GM12878 (cell line): ENCODE measurements around the gene DEGS2. TPM values are rescaled to one million over a fixed set of nuclear protein-coding genes. Genes with fewer than 3 reads are reported as not detected.

Experiments
- ATAC-seq: fragments of 200-7000 bp; cut with Tn5 transposase; 3 replicates; pipeline ENCODE4 v1.9.1; 2020; ENCODE audit warnings: mild to moderate bottlenecking, moderate library complexity
- BruUV-seq: library from RNA; stranded (reverse); fragments of 400-500 nt; replicated peaks from 2 replicates; lab custom pipeline; 2021; lab: Mats Ljungman, UMichigan
- CTCF ChIA-PET: fragments of 300-600 bp; sonication (Branson Sonifier 250); formaldehyde crosslinking; extraction: SDS; loops from one replicate; lab custom pipeline; 2021; ENCODE audit warnings: inconsistent platforms; lab: Yijun Ruan, JAX
- POLR2A ChIA-PET: fragments of 350-600 bp; formaldehyde crosslinking; extraction: SDS; loops from one replicate; lab custom pipeline; 2021; ENCODE audit warnings: inconsistent platforms; lab: Charles Lee
- RAD21 ChIA-PET: fragments of 300-600 bp; sonication (Branson Sonifier 250); formaldehyde crosslinking; loops from one replicate; lab custom pipeline; 2023; ENCODE audit warnings: antibody characterized with exemption; ENCODE audit not compliant: unreplicated experiment; lab: Charles Lee
- SMC1A ChIA-PET: fragments of 300-600 bp; sonication (Branson Sonifier 250); formaldehyde crosslinking; loops from one replicate; lab custom pipeline; 2023; ENCODE audit not compliant: unreplicated experiment, uncharacterized antibody; lab: Charles Lee
- DNase-seq: peaks from one replicate; pipeline ENCODE4 v3.0.0-alpha.2; 2011; ENCODE audit warnings: low read depth, low spot score
- FAIRE-seq: peaks from 3 replicates; lab custom pipeline; 2011; peaks lifted over from hg19 to GRCh38; lab: Jason Lieb, UNC
- H2AFZ ChIP-seq: 2 replicates; pipeline ENCODE4 v1.6.0; 2011; ENCODE audit warnings: low read depth, low read length, control low read depth; ENCODE audit not compliant: control insufficient read depth
- H3K27ac ChIP-seq: 2 replicates; pipeline ENCODE4 v1.5.1; 2011; ENCODE audit warnings: control low read depth; ENCODE audit not compliant: control insufficient read depth, insufficient read depth
- H3K27me3 ChIP-seq, 2 experiments: replicated peaks in 1 of 2; 2 replicates each; pipeline versions ENCODE4 v1.6.0 to v1.6.1; 2011; ENCODE audit warnings: low read length in 1 of 2; ENCODE audit not compliant: control insufficient read depth in 2 of 2, insufficient read depth in 2 of 2
- H3K36me3 ChIP-seq, 2 experiments: 2 replicates each; pipeline ENCODE4 v1.5.1; 2011; ENCODE audit warnings: low read length in 1 of 2; ENCODE audit not compliant: control insufficient read depth in 2 of 2, insufficient read depth in 2 of 2
- H3K4me1 ChIP-seq: 2 replicates; pipeline ENCODE4 v1.6.1; 2011; ENCODE audit warnings: mild to moderate bottlenecking, low read length, moderate library complexity, mixed read lengths; ENCODE audit not compliant: control insufficient read depth, insufficient read depth
- H3K4me2 ChIP-seq: 2 replicates; pipeline ENCODE4 v1.6.0; 2011; ENCODE audit warnings: control low read depth; ENCODE audit not compliant: control insufficient read depth, insufficient read depth
- H3K4me3 ChIP-seq: fragments of 200-600 bp; sonication (generic); 2 replicates; pipeline ENCODE4 v1.5.1; 2016
- H3K79me2 ChIP-seq: 2 replicates; pipeline ENCODE4 v1.6.0; 2011; ENCODE audit warnings: low read length; ENCODE audit not compliant: control insufficient read depth, insufficient read depth
- H3K9ac ChIP-seq: 2 replicates; pipeline ENCODE4 v1.8.0; 2011; ENCODE audit warnings: low read length, control low read depth, mixed read lengths; ENCODE audit not compliant: control insufficient read depth, insufficient read depth
- H3K9me3 ChIP-seq: replicated peaks from 3 replicates; pipeline ENCODE4 v1.5.1; 2011; ENCODE audit warnings: mild to moderate bottlenecking, low read length; ENCODE audit not compliant: control insufficient read depth, insufficient read depth
- H4K20me1 ChIP-seq: 2 replicates; pipeline ENCODE4 v1.6.0; 2011; ENCODE audit not compliant: control insufficient read depth, insufficient read depth
- ASH2L ChIP-seq: fragments of 300-600, 200-600 bp; sonication (generic); IDR thresholded peaks from 2 replicates; pipeline ENCODE4 v1.6.1; 2017; ENCODE audit warnings: low read depth, mild to moderate bottlenecking, borderline replicate concordance
- BCL3 ChIP-seq: IDR thresholded peaks from 2 replicates; pipeline ENCODE4 v1.6.1; 2011; ENCODE audit warnings: borderline replicate concordance, low read depth, mild to moderate bottlenecking, moderate library complexity, low read length; ENCODE audit not compliant: insufficient read depth, poor library complexity, severe bottlenecking
- ELK1 ChIP-seq: IDR thresholded peaks from 2 replicates; pipeline ENCODE4 v1.6.1; 2012; ENCODE audit warnings: low read depth, low read length, improper control_type of control experiment
- IRF5 ChIP-seq: fragments of 450-650 bp; IDR thresholded peaks from 2 replicates; pipeline ENCODE4 v1.6.1; 2017; ENCODE audit warnings: borderline replicate concordance
- LARP7 ChIP-seq: fragments of 450-650 bp; IDR thresholded peaks from 2 replicates; pipeline ENCODE4 v1.6.1; 2017; ENCODE audit warnings: mild to moderate bottlenecking
- MYC ChIP-seq: IDR thresholded peaks from 2 replicates; pipeline ENCODE4 v1.6.1; 2011; ENCODE audit warnings: mild to moderate bottlenecking, low read length, moderate library complexity, inconsistent platforms; ENCODE audit not compliant: insufficient read depth, insufficient replicate concordance, insufficient read length, severe bottlenecking
- NRF1 ChIP-seq: conservative IDR thresholded peaks from 2 replicates; pipeline ENCODE4 v1.6.1; 2011; ENCODE audit warnings: mild to moderate bottlenecking, low read depth, low read length, improper control_type of control experiment
- PAX8 ChIP-seq: fragments of 450-650 bp; IDR thresholded peaks from 2 replicates; pipeline ENCODE4 v1.6.1; 2017; ENCODE audit warnings: mild to moderate bottlenecking, moderate library complexity
- PBX3 ChIP-seq: IDR thresholded peaks from 2 replicates; pipeline ENCODE4 v1.6.1; 2011; ENCODE audit warnings: mild to moderate bottlenecking, low read depth, low read length, moderate library complexity; ENCODE audit not compliant: insufficient replicate concordance
- SREBF1 ChIP-seq: IDR thresholded peaks from 2 replicates; pipeline ENCODE4 v1.6.1; 2012; ENCODE audit warnings: mild to moderate bottlenecking, low read length
- TBL1XR1 ChIP-seq: IDR thresholded peaks from 2 replicates; pipeline ENCODE4 v1.6.1; 2012; ENCODE audit warnings: low read depth, low read length, improper control_type of control experiment
- ZNF207 ChIP-seq: fragments of 450-650 bp; IDR thresholded peaks from 2 replicates; pipeline ENCODE4 v1.6.1; 2014; ENCODE audit warnings: antibody characterized with exemption, mild to moderate bottlenecking, borderline replicate concordance
- ZNF687 ChIP-seq: fragments of 450-650 bp; IDR thresholded peaks from 2 replicates; pipeline ENCODE4 v1.6.1; 2017; ENCODE audit warnings: mild to moderate bottlenecking, moderate library complexity
- ZZZ3 ChIP-seq: IDR thresholded peaks from 2 replicates; pipeline ENCODE4 v1.6.1; 2011; ENCODE audit warnings: low read depth; ENCODE audit not compliant: control insufficient read depth, insufficient read length
- WGBS: methylation state at CpG from one replicate; pipeline ENCODE4 v1.1.6; 2016; ENCODE audit warnings: low lambda C conversion rate; ENCODE audit not compliant: insufficient replicate concordance, insufficient coverage; ENCODE audit errors: missing lambda C conversion rate; 5-methylcytosine and 5-hydroxymethylcytosine counted together
- in situ Hi-C: fragments of 300-500 bp; cut with MboI; formaldehyde crosslinking; loops from 9 replicates; pipeline ENCODE4 v1.14.3; 2018; ENCODE audit warnings: mixed read lengths
- intact Hi-C: fragments of 100-400 bp; cut with micrococcal nuclease; formaldehyde crosslinking; loops from one replicate; pipeline ENCODE4 v1.14.2; 2022; ENCODE audit not compliant: unreplicated experiment
- polyA plus RNA-seq, 11 experiments: library from polyadenylated mRNA; depleted of rRNA in 4 of 11; unstranded in 6 of 11; stranded (reverse) in 5 of 11; fragments of >200 nt; fragmentation: Nextera tagmentation in 4 of 11; fragmentation: Illumina TruSeq in 1 of 11; extraction: Ambion mirVana in 4 of 11; extraction: Trizol in 1 of 11; gene quantifications; 1 replicate in 1 of 11; 2 replicates in 10 of 11; pipeline versions ENCODE4 v1.2.1 to v1.2.3, GENCODE V29; 2011 to 2016; ENCODE audit warnings: inconsistent platforms in 2 of 11, missing spikeins in 2 of 11, low read depth in 1 of 11
- total RNA-seq, 4 experiments: library from RNA; depleted of rRNA in 3 of 4; stranded (reverse); fragments of >200 nt in 3 of 4; fragmentation: Illumina TruSeq in 1 of 4; extraction: Trizol in 1 of 4; gene quantifications; 2 replicates each; pipeline versions ENCODE4 v1.2.1 to v1.2.3, GENCODE V29; 2013 to 2021

The DEGS2 gene
- total and polyA plus RNA-seq, 10 of the 15 experiments (the other 5 are each of a cell fraction or from before 2014, with no cell fraction given): 0.01 to 2.5 (median 0.45) TPM; not detected in 1

GRCh38 chr14:100188392-100189030, 29.1 kb upstream of the DEGS2 start:
- H3K4me1 ChIP-seq: peaks cover 9% of the 10 kb centered on the region
- H3K4me2 ChIP-seq: no peak overlapping the region
- POLR2A ChIA-PET: no interaction called here
- no peaks in the 10 kb centered on the region for H4K20me1 ChIP-seq
- in situ Hi-C loops (loop anchor here (5.0 kb wide), 1 partner anchor 206 kb away; no protein-coding TSS in a partner anchor), intact Hi-C loops (no loop called here)
- no TSS peak for BruUV-seq
- no peak overlapping the region for H3K4me3 ChIP-seq
- no peak overlapping the region for H3K27ac ChIP-seq
- H2AFZ ChIP-seq: no peak overlapping the region
- FAIRE-seq (no peak), ATAC-seq (no peak), DNase-seq (no peak)
- H3K27me3 ChIP-seq: no peaks in the 10 kb centered on the region
- 77% methylated on average over 12 of the region's 12 CpGs for WGBS
- H3K79me2 ChIP-seq: no peaks in the 10 kb centered on the region
- no peaks in the 10 kb centered on the region for H3K36me3 ChIP-seq
- SMC1A ChIA-PET: no interaction called here
- CTCF ChIA-PET: no interaction called here
- no peaks in the 10 kb centered on the region for H3K9me3 ChIP-seq
- H3K9ac ChIP-seq: no peak overlapping the region
- RAD21 ChIA-PET: no interaction called here
- no peak for TF ChIP-seq ASH2L
- TF ChIP-seq ZNF207: no peak
- TF ChIP-seq NRF1: no peak
- TF ChIP-seq TBL1XR1: no peak
- no peak for TF ChIP-seq PAX8
- TF ChIP-seq PBX3: no peak
- no peak for TF ChIP-seq IRF5
- no peak for TF ChIP-seq LARP7
- no peak for TF ChIP-seq SREBF1
- TF ChIP-seq MYC: no peak
- no peak for TF ChIP-seq ZZZ3
- TF ChIP-seq BCL3: no peak
- TF ChIP-seq ELK1: no peak
- TF ChIP-seq ZNF687: no peak
